ENCODE results near the gene TOX3. TPM values are rescaled to one million over a fixed set of nuclear protein-coding genes. Genes with fewer than 3 reads are reported as not detected.

Gene TOX3
- total and polyA plus RNA-seq, 2 of the 13 experiments (the other 11 are each of a cell fraction or from before 2014, with no cell fraction given), result 14.5 to 98.6 TPM

- no peak for TF ChIP-seq SNAPC4 (CRISPR knock-in tag; IDR thresholded peaks at IDR 0.05)
- TF ChIP-seq EP300 (IDR thresholded peaks at IDR 0.05; ENCODE audit: low read depth in 2 of 2, low read length in 2 of 2), result peak; percentile 86 to 100
- TF ChIP-seq EP300 (CRISPR knock-in tag; IDR thresholded peaks at IDR 0.05; ENCODE audit: borderline replicate concordance), result peak; percentile 98
- TF ChIP-seq ZNF652 (CRISPR knock-in tag; IDR thresholded peaks at IDR 0.05; ENCODE audit: borderline replicate concordance, low read depth), result no peak
- no peak for TF ChIP-seq FLYWCH1 (CRISPR knock-in tag; IDR thresholded peaks at IDR 0.05)
- TF ChIP-seq FOXP4 (CRISPR knock-in tag; IDR thresholded peaks at IDR 0.05), result peak; percentile 99
- TF ChIP-seq YEATS2 (CRISPR knock-in tag; IDR thresholded peaks at IDR 0.05; ENCODE audit: borderline replicate concordance), result peak; percentile 53; the same call in 1 of the 2 replicates
- 0 out of 2 replicates have a peak, but pooled peaks have one; percentile 82 for TF ChIP-seq RFXANK (CRISPR knock-in tag; IDR thresholded peaks at IDR 0.05)
- TF ChIP-seq ZNF792 (CRISPR knock-in tag; IDR thresholded peaks at IDR 0.05), result peak; percentile 71
- TF ChIP-seq NFAT5 (CRISPR knock-in tag; IDR thresholded peaks at IDR 0.05), result no peak
- TF ChIP-seq NR0B2 (CRISPR knock-in tag; IDR thresholded peaks at IDR 0.05), result no peak
- TF ChIP-seq SMAD3 (CRISPR knock-in tag; IDR thresholded peaks at IDR 0.05), result peak; percentile 98
- TF ChIP-seq CTCF (CRISPR knock-in tag; IDR thresholded peaks at IDR 0.05), result no peak
- no peak for TF ChIP-seq ZNF296 (CRISPR knock-in tag; conservative IDR thresholded peaks at IDR 0.05)
Observed at GRCh38 chr16:52496051-52496876, 50.7 kb downstream of the TOX3 start (continued).
